ENCODE measurements around the gene CACNA2D2.

DNA sequence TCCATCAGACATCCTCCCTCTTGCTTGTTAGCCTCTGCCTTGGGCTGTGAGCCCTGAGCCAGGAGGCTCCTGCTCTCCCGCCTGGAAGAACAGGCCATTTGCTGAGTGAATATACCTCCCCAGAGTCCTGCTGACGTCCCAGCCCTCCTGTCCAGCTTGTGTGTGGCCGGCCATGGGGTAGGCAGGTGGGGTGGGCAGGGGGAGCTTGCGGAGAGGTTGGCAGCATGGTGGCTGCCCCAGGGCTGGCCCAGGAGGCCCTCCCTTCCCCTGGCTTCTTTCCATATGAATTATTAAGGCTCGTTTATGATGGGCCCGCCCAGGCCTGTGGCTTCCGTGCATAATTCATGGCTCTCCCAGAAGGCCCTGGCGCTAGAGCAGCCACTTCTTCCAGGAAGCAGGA is 18.7 kb downstream of the CACNA2D2 start:
- TF ChIP-seq FOXK2 (IDR thresholded peaks at IDR 0.05) (no peak), ZNF384 (IDR thresholded peaks at IDR 0.05) (no peak), ARNT (IDR thresholded peaks at IDR 0.05) (no peak), SP1 (IDR thresholded peaks at IDR 0.05) (no peak), LEF1 (IDR thresholded peaks at IDR 0.05; ENCODE audit: borderline replicate concordance) (no peak), SUZ12 (IDR thresholded peaks at IDR 0.05) (no peak), ELF4 (IDR thresholded peaks at IDR 0.05) (no peak), FOXM1 (IDR thresholded peaks at IDR 0.05; ENCODE audit: borderline replicate concordance) (no peak), NFRKB (IDR thresholded peaks at IDR 0.05) (no peak), FOXA1 (IDR thresholded peaks at IDR 0.05) (no peak), BHLHE40 (IDR thresholded peaks at IDR 0.05; ENCODE audit: borderline replicate concordance) (no peak), CTBP1 (IDR thresholded peaks at IDR 0.05; ENCODE audit: borderline replicate concordance) (no peak)

All from HEK293T (cell line).